ENCODE measurements around the gene OGA.

The OGA gene

DNA sequence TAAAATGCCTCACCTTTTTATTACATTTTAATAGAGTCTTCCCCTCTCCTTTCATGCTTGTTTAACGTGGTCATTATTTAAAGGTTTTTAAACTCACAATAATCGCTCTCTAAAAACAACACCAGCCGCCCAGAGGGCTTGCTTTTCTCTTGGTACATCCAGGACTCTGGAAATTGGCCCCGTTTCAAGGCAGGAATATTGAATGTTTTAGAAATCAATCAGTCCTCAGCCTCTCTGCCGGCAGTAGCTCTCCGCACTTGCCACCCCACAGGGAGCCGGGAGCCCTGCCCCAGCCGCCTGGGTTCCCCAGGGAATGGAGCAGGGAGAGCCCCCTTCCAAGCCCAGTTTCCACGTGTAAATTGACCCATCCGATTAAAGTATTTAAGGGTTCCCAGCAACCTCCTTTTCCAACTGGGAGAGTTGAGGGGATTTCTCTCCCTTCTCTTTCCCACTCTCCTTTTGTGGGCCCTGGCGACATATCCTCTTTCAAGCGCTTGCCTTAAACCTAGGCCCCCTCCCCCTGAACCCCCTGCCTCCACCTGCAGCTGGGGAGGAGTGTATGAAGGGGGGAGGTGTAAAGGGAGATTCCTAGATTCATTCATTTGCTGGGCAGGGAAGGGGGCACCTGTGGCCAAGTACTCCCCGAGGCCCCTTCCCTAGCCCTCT, 44.2 kb downstream of the OGA start:
- DNase-seq = no peak

GRCh38 chr10:101772895-101773761, 45.1 kb downstream of the OGA start:
- no peak for DNase-seq

DNA sequence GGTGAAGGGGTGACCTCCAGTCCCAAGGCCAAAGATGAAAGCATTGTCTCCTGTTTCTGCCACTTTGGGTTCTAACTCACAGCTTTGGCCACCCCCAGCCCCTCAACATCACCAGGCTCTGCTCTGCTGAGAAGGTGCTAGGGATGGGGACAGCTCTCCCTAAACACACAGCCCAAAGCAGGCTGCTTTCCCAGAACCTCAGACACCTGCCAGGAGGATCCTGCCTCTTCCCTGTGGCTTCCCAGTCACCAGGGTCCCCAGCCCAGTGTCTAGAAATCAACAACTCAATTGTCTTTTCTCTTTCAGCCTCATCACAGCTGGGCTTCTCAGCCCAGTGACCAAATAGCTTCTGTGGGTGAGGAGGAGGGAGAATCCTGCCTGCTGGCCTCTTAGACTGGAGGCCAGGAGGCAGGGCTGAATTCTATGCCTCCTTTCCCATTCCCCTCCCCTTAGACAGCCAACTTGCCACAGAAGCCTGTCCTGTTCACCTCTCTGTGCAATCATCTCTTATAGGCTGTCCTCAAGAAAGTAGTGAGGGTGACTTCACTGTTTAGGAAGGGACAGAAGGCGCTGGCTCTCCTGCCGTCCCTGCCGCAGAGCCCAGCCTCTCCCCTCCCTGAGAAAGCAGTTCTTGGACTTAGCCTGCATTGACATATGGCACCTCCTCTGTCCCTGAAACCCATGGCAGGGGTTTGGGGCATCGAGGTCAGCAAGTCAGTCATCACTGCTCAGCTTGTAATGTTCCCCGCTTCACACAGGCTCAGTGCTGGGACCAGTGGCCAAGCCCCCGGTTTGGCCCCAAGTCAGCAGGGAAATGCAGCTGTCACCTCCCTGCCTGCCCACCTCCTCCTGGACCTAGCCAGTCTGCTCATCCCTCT, 46.0 kb downstream of the OGA start:
- no peak for DNase-seq

DNA sequence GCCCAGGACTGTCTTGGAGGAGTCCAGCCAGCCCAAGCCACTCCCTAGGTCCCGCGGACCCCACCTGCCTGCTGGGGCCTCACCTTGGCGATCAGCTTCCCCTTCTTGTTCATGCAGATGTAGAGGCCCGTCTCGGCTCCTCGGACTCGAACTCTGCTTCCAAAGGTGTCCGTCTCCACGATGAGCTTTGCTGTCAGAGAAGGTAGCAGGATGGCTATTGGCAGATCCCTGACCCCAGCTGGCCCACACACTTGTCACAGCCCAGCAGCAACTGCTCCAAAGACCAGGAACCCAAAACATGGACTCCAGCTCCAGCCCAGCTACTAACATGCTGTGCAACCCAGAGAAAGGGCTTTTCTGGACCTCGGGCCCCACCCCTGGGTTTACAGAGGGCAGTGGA, 46.9 kb downstream of the OGA start:
- DNase-seq = no peak

GRCh38 chr10:101770331-101771215, 47.7 kb downstream of the OGA start:
- no peak for DNase-seq

GRCh38 chr10:101769541-101770180, 48.6 kb downstream of the OGA start:
- DNase-seq = no peak

- DNase-seq = no peak
Measured at GRCh38 chr10:101768791-101769170, 49.5 kb downstream of the OGA start.

DNA sequence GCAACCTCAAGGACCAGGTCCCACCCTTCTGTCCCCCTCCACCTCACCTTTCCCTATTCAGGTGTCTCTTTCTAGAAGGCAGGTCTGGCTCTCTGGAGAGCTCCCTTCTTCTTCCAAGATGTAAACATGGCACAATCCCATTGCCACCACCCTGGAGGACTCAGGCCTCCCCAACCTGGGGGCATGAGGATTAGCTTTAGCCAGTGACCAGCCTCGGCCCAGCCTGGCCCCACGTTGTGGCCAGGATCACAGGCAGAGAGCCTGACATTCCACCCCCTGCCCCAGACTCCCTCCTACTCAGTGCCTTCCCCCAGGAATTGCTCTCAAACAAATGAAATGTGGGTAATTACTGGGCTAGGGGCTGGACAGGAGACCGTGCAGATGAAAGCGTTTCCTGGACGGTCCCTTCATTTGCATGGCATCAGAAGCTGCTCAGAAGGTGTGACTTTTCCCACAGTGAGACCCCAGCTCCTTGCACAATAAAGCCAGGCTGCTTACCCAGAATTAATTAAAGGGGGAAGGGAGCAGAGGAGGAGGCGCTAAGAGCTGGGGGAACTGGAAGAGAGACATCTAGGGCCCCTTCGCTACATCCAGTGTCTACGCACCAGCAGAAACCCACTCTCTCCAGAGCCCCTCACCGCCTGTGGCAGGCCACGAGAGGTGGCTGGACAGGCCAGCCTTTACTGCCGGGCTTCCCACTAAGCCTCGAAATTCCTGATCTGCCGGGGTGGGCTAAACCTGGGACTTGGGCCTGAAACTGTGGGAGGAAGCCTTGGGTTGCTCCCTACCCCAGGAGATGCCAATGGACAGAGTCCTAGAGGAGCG, 50.1 kb downstream of the OGA start:
- no peak for DNase-seq

DNA sequence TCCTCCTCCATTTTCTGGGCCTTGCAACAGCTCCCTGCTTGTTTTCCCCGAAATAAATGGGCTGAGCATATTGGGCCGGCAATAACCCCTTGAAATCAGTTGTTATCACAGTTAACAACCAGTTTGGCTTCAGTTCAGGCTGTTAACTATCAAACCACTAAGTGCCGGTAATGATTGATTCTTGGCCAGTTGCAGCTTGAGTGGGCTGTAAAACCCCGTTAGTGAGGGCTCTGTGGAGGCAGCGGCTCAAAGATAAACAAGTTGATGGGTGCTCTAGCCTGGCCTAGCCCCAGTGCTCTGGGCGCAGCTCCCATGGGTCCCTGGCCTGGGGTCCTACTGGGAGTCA, 50.7 kb downstream of the OGA start:
- DNase-seq = no peak

DNA sequence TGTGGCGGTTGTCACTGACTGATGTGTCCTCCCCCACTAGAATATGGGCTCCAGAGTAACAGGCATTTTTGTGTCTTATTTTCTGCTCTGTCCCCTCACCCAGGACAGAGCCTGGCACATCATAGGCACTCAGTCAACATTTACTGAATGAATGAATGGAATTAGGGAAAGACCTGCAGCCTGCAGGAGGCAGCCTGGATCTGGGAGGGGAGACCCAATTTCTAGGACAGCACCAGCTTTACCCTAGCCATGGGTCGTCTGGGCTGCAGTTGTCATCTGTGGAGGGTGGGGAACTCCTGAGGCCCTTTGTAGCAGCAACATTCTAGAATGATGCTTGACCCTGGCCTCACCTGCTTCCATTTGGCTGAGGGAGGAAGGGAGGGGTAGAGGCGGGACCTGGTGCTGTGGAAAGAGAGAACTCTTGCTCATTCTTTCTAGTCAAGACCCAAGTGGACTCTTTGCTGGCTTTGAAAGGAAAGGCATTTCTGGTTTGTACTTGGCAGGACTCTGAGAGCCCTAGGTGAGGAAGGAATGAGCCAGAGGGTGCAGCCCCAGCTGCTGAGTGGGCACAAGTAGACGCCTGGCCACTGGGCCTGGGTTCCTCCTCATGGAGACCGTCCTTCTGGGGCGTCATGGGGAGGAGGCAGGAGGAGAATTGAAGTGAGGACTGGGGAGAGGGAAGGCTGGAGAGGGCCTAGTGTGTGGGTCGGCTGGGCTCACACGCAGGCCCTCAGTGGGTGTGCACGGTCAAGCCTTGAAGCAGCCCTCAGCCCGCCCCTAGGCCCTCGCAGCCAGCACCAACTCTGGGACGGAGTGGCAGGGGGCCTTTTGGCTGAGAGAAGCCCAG, 51.3 kb downstream of the OGA start:
- DNase-seq = no peak

DNA sequence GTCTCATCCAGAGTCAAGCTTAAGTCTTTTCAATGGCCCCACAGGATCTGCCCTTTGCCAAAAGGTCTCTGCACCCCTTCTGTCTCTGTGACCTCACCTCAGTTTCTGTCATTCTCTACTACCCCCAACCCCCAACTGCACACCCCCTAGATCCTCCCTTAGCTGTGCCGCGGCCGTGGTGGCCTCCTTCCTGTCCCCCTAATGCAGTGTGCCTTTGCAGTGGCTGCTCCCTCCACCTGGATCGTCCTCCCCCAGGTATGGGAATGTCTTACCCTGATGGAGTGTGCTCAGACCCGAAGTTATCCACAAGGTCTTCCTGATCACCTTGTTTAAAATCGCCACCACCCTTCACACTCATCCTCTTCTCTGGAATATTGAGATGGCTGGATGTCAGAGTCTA, 51.9 kb downstream of the OGA start:
- no peak for DNase-seq

DNA sequence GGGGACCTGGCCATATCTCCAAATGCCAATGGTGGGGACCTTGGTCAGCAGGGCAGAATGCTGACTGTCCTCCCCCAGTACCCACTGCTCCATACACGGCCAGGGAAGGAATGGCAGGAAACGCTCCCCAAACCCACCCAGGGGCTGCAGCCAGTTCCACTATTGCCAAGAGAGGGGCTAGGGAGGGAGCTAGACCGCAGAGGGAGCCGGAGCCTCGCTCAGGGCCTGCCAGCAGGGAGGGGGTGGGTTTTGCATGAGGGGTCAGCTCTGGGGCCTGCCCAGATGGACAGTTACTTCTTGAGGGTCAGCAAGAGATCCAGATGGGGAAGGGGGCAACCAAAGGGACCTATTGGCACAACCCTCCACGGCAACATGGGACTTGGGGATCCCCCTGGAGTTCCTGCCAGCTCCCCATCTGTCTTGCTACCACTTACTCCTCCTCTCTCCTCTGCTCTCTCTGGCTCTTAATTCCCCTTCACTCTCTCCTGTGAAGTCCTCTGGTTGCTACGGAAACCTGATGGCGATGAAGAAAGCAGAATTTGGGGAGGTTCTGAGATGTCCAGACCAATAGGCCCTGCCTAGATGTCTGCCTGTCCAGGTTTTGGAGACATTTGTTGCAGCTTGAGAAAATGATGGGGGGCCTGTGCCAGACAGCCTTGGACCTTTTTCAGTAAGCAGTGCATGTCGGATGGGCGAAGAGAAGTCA, 55.0 kb downstream of the OGA start:
- no peak for DNase-seq

DNA sequence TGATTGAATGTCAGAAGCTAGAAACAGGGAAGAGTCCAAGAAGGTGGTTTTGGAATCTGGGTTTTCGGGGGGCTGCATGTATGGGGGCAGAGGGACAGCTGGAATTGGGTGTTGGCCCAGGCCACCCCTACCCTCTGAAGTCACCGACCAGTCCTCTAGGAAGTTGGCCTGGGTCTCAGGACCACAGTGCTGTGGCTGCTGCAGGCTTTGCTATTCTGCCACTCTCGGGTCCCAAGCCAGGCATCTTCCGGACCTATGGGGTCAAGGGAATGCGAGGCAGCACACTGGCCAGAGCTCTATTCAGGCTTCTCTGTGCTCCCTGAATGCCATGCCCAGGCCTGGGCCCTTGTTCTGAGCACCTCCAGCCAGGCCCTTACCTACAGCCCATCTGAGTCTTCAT, 55.5 kb downstream of the OGA start:
- DNase-seq = no peak

GRCh38 chr10:101761226-101761625, 57.0 kb downstream of the OGA start:
- no peak for DNase-seq

DNA sequence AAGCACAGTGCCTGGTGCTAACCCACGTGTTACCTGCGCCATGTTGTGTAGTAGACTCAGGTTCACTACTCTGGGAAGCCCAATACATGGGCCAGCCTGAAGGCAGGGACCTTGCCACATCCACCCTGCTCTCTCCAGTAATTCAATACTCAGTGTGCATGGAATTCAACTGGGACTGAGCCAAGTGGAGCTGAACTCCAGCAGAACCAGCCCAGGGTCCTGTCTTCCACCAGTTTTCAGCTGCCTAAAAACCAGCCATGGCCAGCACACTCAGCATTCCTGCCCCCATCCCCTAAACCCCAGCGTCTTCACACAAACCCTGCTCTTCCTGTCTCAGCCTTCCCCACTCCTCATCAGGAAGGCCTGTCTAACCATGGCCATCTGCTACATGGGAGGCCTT, 57.7 kb downstream of the OGA start:
- DNase-seq = no peak

- DNase-seq = no peak
Measured at GRCh38 chr10:101759309-101760247, 58.7 kb downstream of the OGA start.

GRCh38 chr10:101758858-101759257, 59.4 kb downstream of the OGA start:
- no peak for DNase-seq

- peak; percentile 61 for DNase-seq
Measured at GRCh38 chr10:101752241-101752640, 66.0 kb downstream of the OGA start.

Measured in NCI-H2171 treated with DMSO at 0.1 percent for 48 hours (cell line).